B cell (primary cell): Measurements from ENCODE around the gene GDI2. TPM values are rescaled to one million over a fixed set of nuclear protein-coding genes. Genes with fewer than 3 reads are reported as not detected.

Experiments
- ATAC-seq: fragments of 200-7000 bp; cut with Tn5 transposase; one replicate; pipeline ENCODE4 v1.10.0; 2021; ENCODE audit warnings: low read depth, mild to moderate bottlenecking, moderate number of reproducible peaks, moderate library complexity
- CTCF ChIA-PET: fragments of 350-600 bp; sonication (Branson Sonifier 250); formaldehyde crosslinking; loops from one replicate; lab custom pipeline; 2021; ENCODE audit warnings: antibody characterized with exemption, inconsistent platforms; lab: Charles Lee
- POLR2A ChIA-PET: fragments of 350-600 bp; sonication (Branson Sonifier 250); formaldehyde crosslinking; loops from one replicate; lab custom pipeline; 2021; ENCODE audit warnings: antibody characterized with exemption; lab: Charles Lee
- DNase-seq: peaks from one replicate; pipeline ENCODE4 v3.0.0; 2013
- H2AFZ ChIP-seq: 2 replicates; pipeline ENCODE4 v1.6.1; 2012; ENCODE audit warnings: mild to moderate bottlenecking, low read depth, low read length; ENCODE audit not compliant: insufficient read depth, poor library complexity, severe bottlenecking
- H3K27ac ChIP-seq, 2 donors: 1 replicate in 1 of 2; 2 replicates in 1 of 2; pipeline ENCODE4 v1.5.1; 2012 to 2013; ENCODE audit warnings: low read length in 2 of 2, mild to moderate bottlenecking in 2 of 2, moderate library complexity in 1 of 2
- H3K27me3 ChIP-seq, 4 experiments: fragments of 200-600 bp in 1 of 4; sonication (generic) in 1 of 4; replicated peaks in 1 of 4; 1 replicate in 2 of 4; 2 replicates in 2 of 4; pipeline versions ENCODE4 v1.6.1 to v1.7.0; 2013 to 2016; ENCODE audit warnings: low read length in 3 of 4, mild to moderate bottlenecking in 2 of 4, mixed read lengths in 1 of 4, moderate library complexity in 1 of 4; ENCODE audit not compliant: insufficient read depth in 4 of 4, control insufficient read depth in 3 of 4; ENCODE audit errors: control extremely low read depth in 1 of 4
- H3K36me3 ChIP-seq, 2 experiments: replicated peaks in 1 of 2; 1 replicate in 1 of 2; 2 replicates in 1 of 2; pipeline versions ENCODE4 v1.6.1 to v1.7.1; 2013; ENCODE audit warnings: low read length in 1 of 2; ENCODE audit not compliant: insufficient read depth in 2 of 2, control insufficient read depth in 1 of 2; ENCODE audit errors: control extremely low read depth in 1 of 2, extremely low read depth in 1 of 2
- H3K4me1 ChIP-seq, 2 donors: fragments of 200-600 bp in 1 of 2; sonication (generic) in 1 of 2; 1 replicate in 1 of 2; 2 replicates in 1 of 2; pipeline versions ENCODE4 v1.5.1 to v1.6.1; 2013 to 2017; ENCODE audit warnings: low read length in 2 of 2; ENCODE audit not compliant: control insufficient read depth in 2 of 2, insufficient read depth in 2 of 2
- H3K4me2 ChIP-seq: replicated peaks from 2 replicates; pipeline ENCODE3; 2012; ENCODE audit warnings: mild to moderate bottlenecking, low read depth, low read length; ENCODE audit not compliant: poor library complexity, severe bottlenecking
- H3K4me3 ChIP-seq, 5 experiments: fragments of 200-600 bp in 1 of 5; sonication (generic) in 1 of 5; 1 replicate in 3 of 5; 2 replicates in 2 of 5; pipeline versions ENCODE4 v1.5.1 to v1.7.0; 2011 to 2016; ENCODE audit warnings: low read length in 4 of 5, mild to moderate bottlenecking in 4 of 5, low read depth in 2 of 5, control low read depth in 1 of 5, moderate library complexity in 1 of 5; ENCODE audit not compliant: insufficient read depth in 1 of 5; ENCODE audit errors: control extremely low read depth in 1 of 5, extremely low read depth in 1 of 5
- H3K79me2 ChIP-seq: fragments of 200-600 bp; sonication (generic); one replicate; pipeline ENCODE4 v1.6.0; 2016; ENCODE audit warnings: low read length; ENCODE audit not compliant: control insufficient read depth, insufficient read depth
- H3K9ac ChIP-seq: fragments of 200-600 bp; sonication (generic); 2 replicates; pipeline ENCODE4 v1.6.1; 2017; ENCODE audit warnings: mild to moderate bottlenecking, low read length, moderate library complexity
- H3K9me3 ChIP-seq, 3 donors: one replicate each; pipeline versions ENCODE4 v1.6.1 to v1.7.1; 2013; ENCODE audit warnings: low read length in 2 of 3; ENCODE audit not compliant: control insufficient read depth in 2 of 3, insufficient read depth in 1 of 3; ENCODE audit errors: control extremely low read depth in 1 of 3
- H4K20me1 ChIP-seq: 2 replicates; pipeline ENCODE4 v1.6.0; 2012; ENCODE audit warnings: mild to moderate bottlenecking, low read length; ENCODE audit not compliant: insufficient read depth, control insufficient read depth, poor library complexity, severe bottlenecking
- H3K27ac Mint-ChIP-seq: one replicate; pipeline ENCODE4 v1.8.0; 2021; ENCODE audit warnings: mixed read lengths
- H3K27me3 Mint-ChIP-seq: one replicate; pipeline ENCODE4 v1.8.0; 2021; ENCODE audit warnings: mixed read lengths
- H3K4me1 Mint-ChIP-seq: one replicate; pipeline ENCODE4 v1.8.0; 2021; ENCODE audit warnings: mixed read lengths
- H3K4me3 Mint-ChIP-seq: one replicate; pipeline ENCODE4 v1.8.0; 2021; ENCODE audit warnings: mixed read lengths
- H3K9me3 Mint-ChIP-seq: one replicate; pipeline ENCODE4 v1.8.0; 2022; ENCODE audit warnings: mixed read lengths; ENCODE audit not compliant: insufficient read depth
- EZH2 ChIP-seq: IDR thresholded peaks from 2 replicates; pipeline ENCODE4 v1.6.1; 2012; ENCODE audit warnings: borderline replicate concordance, low read depth, mild to moderate bottlenecking, moderate library complexity, low read length; ENCODE audit not compliant: insufficient read depth, poor library complexity, severe bottlenecking
- WGBS: methylation state at CpG from one replicate; pipeline ENCODE4 v1.1.5; 2013; ENCODE audit warnings: missing lambda C conversion rate; ENCODE audit not compliant: insufficient coverage; 5-methylcytosine and 5-hydroxymethylcytosine counted together
- intact Hi-C: fragments of 100-400 bp; cut with micrococcal nuclease; formaldehyde crosslinking; loops from one replicate; pipeline ENCODE4 v1.10.0; 2022
- polyA plus RNA-seq: library from polyadenylated mRNA; depleted of rRNA; stranded (reverse); fragments of >200 nt; gene quantifications from 2 replicates; pipeline ENCODE4 v1.2.3, GENCODE V29; 2012
- total RNA-seq, 2 donors: library from RNA; stranded (reverse); fragments of 120-200 nt in 1 of 2; gene quantifications; 1 replicate in 1 of 2; 2 replicates in 1 of 2; pipeline versions ENCODE4 v1.2.3 to v1.2.4, GENCODE V29; 2013 to 2022
- TF ChIP-seq, protein P1 (sequence below): fragments of 200-600 bp; IDR thresholded peaks from one replicate; pipeline ENCODE4 v1.8.0; 2022; ENCODE audit warnings: antibody characterized with exemption, mild to moderate bottlenecking

Gene GDI2
- total and polyA plus RNA-seq, 2 donors (not counting 1 experiment from before 2014, with no cell fraction given), result 91.1 to 187 TPM

DNA sequence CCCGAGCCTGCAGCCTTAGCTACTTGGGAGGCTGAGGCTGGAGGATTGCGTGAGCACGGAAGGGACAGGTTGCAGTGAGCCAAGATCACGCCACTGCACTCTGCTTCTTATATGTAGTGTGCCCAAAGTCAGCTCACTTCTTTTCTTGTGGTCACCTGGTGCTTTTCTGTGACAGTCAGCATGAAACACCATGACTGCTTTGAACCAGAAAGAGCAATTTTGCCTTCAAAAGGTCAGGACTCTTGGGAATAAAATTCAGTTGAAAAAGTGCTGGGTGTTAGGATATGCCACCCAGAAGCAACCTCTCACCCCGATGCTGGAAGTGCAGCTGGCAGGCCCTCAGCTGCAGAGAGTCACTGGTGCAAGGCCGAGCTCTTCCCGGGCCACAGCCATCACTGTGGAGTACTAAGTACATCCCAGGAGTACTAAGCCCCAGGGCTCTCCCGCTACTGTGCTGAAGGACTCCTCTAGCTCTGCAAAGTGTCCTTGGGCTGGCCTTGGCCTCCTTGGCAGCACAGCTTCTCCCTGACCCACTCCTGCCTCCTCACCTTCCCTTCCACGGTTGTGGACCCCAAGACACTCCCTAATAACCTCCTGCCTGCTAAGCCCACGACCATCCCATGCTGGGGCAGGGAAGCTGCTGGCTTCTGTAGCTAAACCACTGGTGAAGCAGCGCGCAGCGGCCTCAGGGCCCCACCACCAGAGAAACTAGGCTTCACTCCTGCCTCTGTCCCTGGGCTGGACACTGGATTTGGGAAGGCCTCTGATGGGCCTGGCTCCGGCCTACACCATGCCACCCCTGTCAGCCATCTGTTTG is 17.6 kb upstream of the GDI2 start:
- no peaks in the 10 kb centered on the region for H3K79me2 ChIP-seq
- H3K9ac ChIP-seq, result no peak overlapping the region
- Mint-ChIP-seq H3K27ac (peak overlapping the region; percentile 56), H3K9me3 (no peaks in the 10 kb centered on the region), H3K4me3 (no peak overlapping the region), H3K4me1 (peaks cover 14% of the 10 kb centered on the region), H3K27me3 (no peaks in the 10 kb centered on the region)
- no peak overlapping the region for H3K4me3 ChIP-seq
- TF ChIP-seq, protein P1, sequence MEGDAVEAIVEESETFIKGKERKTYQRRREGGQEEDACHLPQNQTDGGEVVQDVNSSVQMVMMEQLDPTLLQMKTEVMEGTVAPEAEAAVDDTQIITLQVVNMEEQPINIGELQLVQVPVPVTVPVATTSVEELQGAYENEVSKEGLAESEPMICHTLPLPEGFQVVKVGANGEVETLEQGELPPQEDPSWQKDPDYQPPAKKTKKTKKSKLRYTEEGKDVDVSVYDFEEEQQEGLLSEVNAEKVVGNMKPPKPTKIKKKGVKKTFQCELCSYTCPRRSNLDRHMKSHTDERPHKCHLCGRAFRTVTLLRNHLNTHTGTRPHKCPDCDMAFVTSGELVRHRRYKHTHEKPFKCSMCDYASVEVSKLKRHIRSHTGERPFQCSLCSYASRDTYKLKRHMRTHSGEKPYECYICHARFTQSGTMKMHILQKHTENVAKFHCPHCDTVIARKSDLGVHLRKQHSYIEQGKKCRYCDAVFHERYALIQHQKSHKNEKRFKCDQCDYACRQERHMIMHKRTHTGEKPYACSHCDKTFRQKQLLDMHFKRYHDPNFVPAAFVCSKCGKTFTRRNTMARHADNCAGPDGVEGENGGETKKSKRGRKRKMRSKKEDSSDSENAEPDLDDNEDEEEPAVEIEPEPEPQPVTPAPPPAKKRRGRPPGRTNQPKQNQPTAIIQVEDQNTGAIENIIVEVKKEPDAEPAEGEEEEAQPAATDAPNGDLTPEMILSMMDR, result no peak
- no peak for TF ChIP-seq EZH2
- intact Hi-C loops, result no loop called here
- H4K20me1 ChIP-seq, result no peaks in the 10 kb centered on the region
- no peak overlapping the region for H3K27ac ChIP-seq
- peak overlapping the region; percentile 53 for H2AFZ ChIP-seq
- ATAC-seq (peak; percentile 71), DNase-seq (no peak)
- H3K27me3 ChIP-seq, result no peaks in the 10 kb centered on the region
- 62% methylated on average over 14 of the region's 14 CpGs for WGBS
- H3K4me1 ChIP-seq, result peaks cover 10 to 13% of the 10 kb centered on the region in 2 donors
- H3K36me3 ChIP-seq, result no peaks in the 10 kb centered on the region
- ChIA-PET POLR2A (interaction anchor here (1.6 to 2.0 kb wide), 3 partner anchors 10 to 17 kb away, joined by 4 to 9 read pairs (median 7); partner anchors contain the start of gene GDI2), CTCF (interaction anchor here (0.9 to 1.1 kb wide), 3 partner anchors 11 to 42 kb away, joined by 3 to 4 read pairs (median 4); no protein-coding TSS in a partner anchor)
- H3K9me3 ChIP-seq, result peaks cover 0 to 9% (median 0%) of the 10 kb centered on the region in 3 donors
- peak overlapping the region; percentile 22 for H3K4me2 ChIP-seq

DNA sequence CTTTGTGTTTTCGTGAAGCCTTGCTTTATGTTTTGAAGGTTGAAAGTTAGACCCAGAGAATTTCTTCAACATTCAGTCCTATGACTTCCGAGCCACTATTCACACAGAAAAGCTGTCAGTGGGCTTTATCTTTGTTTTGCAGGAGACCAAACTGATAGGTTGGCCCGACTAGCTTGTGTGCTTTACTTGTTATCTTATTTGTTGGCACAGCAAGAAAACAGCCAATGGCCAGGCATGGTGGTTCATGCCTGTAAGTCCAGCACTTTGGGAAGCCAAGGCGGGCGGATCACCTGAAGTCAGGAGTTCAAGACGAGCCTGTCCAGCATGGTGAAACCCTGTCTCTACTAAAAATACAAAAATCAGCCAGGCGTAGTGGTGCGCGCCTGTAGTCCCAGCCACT is 16.0 kb upstream of the GDI2 start:
- Histone ChIP-seq H3K36me3 (no peaks in the 10 kb centered on the region), H3K4me3 (no peak overlapping the region), H2AFZ (no peak overlapping the region), H3K27ac (no peak overlapping the region), H3K4me2 (no peak overlapping the region), H4K20me1 (no peaks in the 10 kb centered on the region), H3K9me3 (peaks cover 0 to 3% (median 0%) of the 10 kb centered on the region in 3 donors), H3K4me1 (peaks cover 10 to 13% of the 10 kb centered on the region in 2 donors), H3K27me3 (no peaks in the 10 kb centered on the region), H3K9ac (no peak overlapping the region), H3K79me2 (no peaks in the 10 kb centered on the region)
- WGBS, result 82% methylated on average over 4 of the region's 9 CpGs
- DNase-seq (no peak), ATAC-seq (no peak)
- Mint-ChIP-seq H3K9me3 (no peaks in the 10 kb centered on the region), H3K27me3 (no peaks in the 10 kb centered on the region), H3K27ac (no peak overlapping the region), H3K4me1 (peaks cover 12% of the 10 kb centered on the region), H3K4me3 (no peak overlapping the region)
- intact Hi-C loops, result no loop called here
- ChIA-PET CTCF (interaction anchor here (1.2 kb wide), 1 partner anchor 8 kb away, joined by 3 read pairs; no protein-coding TSS in a partner anchor), POLR2A (interaction anchor here (1.7 kb wide), 1 partner anchor 9 kb away, joined by 4 read pairs; no protein-coding TSS in a partner anchor)
- TF ChIP-seq, protein P1, result no peak
- TF ChIP-seq EZH2, result no peak
